HepG2 (cell line): ENCODE results near the gene NTPCR. TPM values are rescaled to one million over a fixed set of nuclear protein-coding genes. Genes with fewer than 3 reads are reported as not detected.

Source experiments
- ATAC-seq: fragments of 200-7000 bp; cut with Tn5 transposase; 3 replicates; pipeline ENCODE4 v1.9.1; 2020; ENCODE audit warnings: mild to moderate bottlenecking, moderate library complexity
- BruUV-seq: library from RNA; stranded (reverse); fragments of 400-500 nt; replicated peaks from 2 replicates; lab custom pipeline; 2021; lab: Mats Ljungman, UMichigan
- CTCF ChIA-PET: fragments of 300-600 bp; formaldehyde crosslinking; extraction: SDS; loops from one replicate; lab custom pipeline; 2021; ENCODE audit warnings: low total read pairs, inconsistent platforms, low intra/inter-chr PET ratio; lab: Yijun Ruan, JAX
- POLR2A ChIA-PET: fragments of 350-600 bp; sonication (Branson Sonifier 250); formaldehyde crosslinking; loops from one replicate; lab custom pipeline; 2020; ENCODE audit warnings: antibody characterized with exemption, inconsistent platforms; lab: Yijun Ruan, JAX
- DNase-seq: peaks from one replicate; pipeline ENCODE4 v3.0.0-alpha.2; 2015; ENCODE audit warnings: low spot score
- FAIRE-seq: peaks from 3 replicates; lab custom pipeline; 2011; peaks lifted over from hg19 to GRCh38; lab: Jason Lieb, UNC
- H2AFZ ChIP-seq: one replicate; pipeline ENCODE4 v1.6.1; 2011; ENCODE audit warnings: low read length, inconsistent platforms
- H3K27ac ChIP-seq: fragments of 300-600 bp; 3 replicates; pipeline ENCODE4 v1.8.0; 2011; ENCODE audit warnings: mixed run types, mild to moderate bottlenecking, mixed read lengths, low read length, inconsistent platforms; ENCODE audit not compliant: insufficient read depth; ENCODE audit errors: extremely low read length
- H3K27me3 ChIP-seq, 2 experiments: fragments of 200-600 bp in 1 of 2; 2 replicates in 1 of 2; 3 replicates in 1 of 2; pipeline versions ENCODE4 v1.6.0 to v1.8.0; 2011; ENCODE audit warnings: low read length in 2 of 2, mild to moderate bottlenecking in 2 of 2, moderate library complexity in 2 of 2, inconsistent platforms in 1 of 2; ENCODE audit not compliant: insufficient read depth in 2 of 2, control insufficient read depth in 1 of 2
- H3K36me3 ChIP-seq, 2 experiments: fragments of 200-600 bp in 1 of 2; replicated peaks in 1 of 2; 2 replicates in 1 of 2; 3 replicates in 1 of 2; pipeline versions ENCODE4 v1.5.1 to v1.8.0; 2011; ENCODE audit warnings: low read length in 2 of 2, inconsistent platforms in 1 of 2; ENCODE audit not compliant: insufficient read depth in 2 of 2, control insufficient read depth in 1 of 2
- H3K4me1 ChIP-seq: 2 replicates; pipeline ENCODE4 v1.5.1; 2012; ENCODE audit warnings: low read length, inconsistent platforms; ENCODE audit not compliant: insufficient read depth
- H3K4me2 ChIP-seq: 2 replicates; pipeline ENCODE4 v1.6.0; 2011; ENCODE audit warnings: low read depth, low read length, inconsistent platforms
- H3K4me3 ChIP-seq, 3 experiments: fragments of 200-600 bp in 1 of 3; sonication (generic), shearing (Covaris generic) in 1 of 3; replicated peaks in 1 of 3; 2 replicates each; pipeline ENCODE4 v1.5.1; 2011 to 2016; ENCODE audit warnings: low read length in 3 of 3, inconsistent platforms in 2 of 3, low read depth in 2 of 3, mild to moderate bottlenecking in 2 of 3, control low read depth in 1 of 3, mixed read lengths in 1 of 3; ENCODE audit not compliant: insufficient read depth in 1 of 3
- H3K79me2 ChIP-seq: one replicate; pipeline ENCODE4 v1.6.1; 2011; ENCODE audit warnings: low read length, inconsistent platforms; ENCODE audit not compliant: insufficient read depth
- H3K9ac ChIP-seq: 2 replicates; pipeline ENCODE4 v1.6.0; 2011; ENCODE audit warnings: mild to moderate bottlenecking, low read depth, low read length, inconsistent platforms; ENCODE audit not compliant: insufficient read depth
- H3K9me3 ChIP-seq: 2 replicates; pipeline ENCODE4 v1.5.1; 2012; ENCODE audit warnings: mild to moderate bottlenecking, low read length
- H4K20me1 ChIP-seq: 2 replicates; pipeline ENCODE4 v1.6.0; 2011; ENCODE audit warnings: inconsistent platforms, mild to moderate bottlenecking, low read length, moderate library complexity; ENCODE audit not compliant: insufficient read depth
- GMEB1 ChIP-seq: sonication (generic); formaldehyde crosslinking; IDR thresholded peaks from 2 replicates; pipeline ENCODE4 v1.5.1; 2020; ENCODE audit warnings: missing genetic modification reagents, mild to moderate bottlenecking, borderline replicate concordance
- KMT2B ChIP-seq: IDR thresholded peaks from 2 replicates; pipeline ENCODE4 v1.6.1; 2016; ENCODE audit warnings: missing genetic modification reagents, missing compliant biosample characterization
- MLLT10 ChIP-seq: sonication (generic); formaldehyde crosslinking; IDR thresholded peaks from 2 replicates; pipeline ENCODE4 v1.4.0; 2020; ENCODE audit warnings: missing genetic modification reagents
- NBN ChIP-seq: fragments of 450-650 bp; conservative IDR thresholded peaks from 2 replicates; pipeline ENCODE4 v1.6.1; 2017
- NFE2L2 ChIP-seq: fragments of 150-350 bp; IDR thresholded peaks from 2 replicates; pipeline ENCODE4 v1.6.1; 2014; ENCODE audit warnings: low read length
- PAWR ChIP-seq: sonication (generic); formaldehyde crosslinking; IDR thresholded peaks from 2 replicates; pipeline ENCODE4 v1.4.0; 2020; ENCODE audit warnings: missing genetic modification reagents, mild to moderate bottlenecking, borderline replicate concordance
- PAX8 ChIP-seq: sonication (generic); formaldehyde crosslinking; IDR thresholded peaks from 2 replicates; pipeline ENCODE4 v1.8.0; 2022; ENCODE audit warnings: mild to moderate bottlenecking, missing genetic modification reagents, borderline replicate concordance
- PTBP1 ChIP-seq: fragments of 200-400 bp; formaldehyde crosslinking; IDR thresholded peaks from 2 replicates; pipeline ENCODE4 v1.6.1; 2018; ENCODE audit warnings: low read length, low read depth; ENCODE audit not compliant: poor library complexity, severe bottlenecking
- RELA ChIP-seq: sonication (generic); formaldehyde crosslinking; IDR thresholded peaks from 2 replicates; pipeline ENCODE4 v1.4.0; 2020; ENCODE audit warnings: missing genetic modification reagents
- SRSF1 ChIP-seq: fragments of 200-400 bp; formaldehyde crosslinking; optimal IDR thresholded peaks from 2 replicates; pipeline ENCODE3; 2017; ENCODE audit warnings: mild to moderate bottlenecking, low read depth, low read length, moderate library complexity
- ZNF232 ChIP-seq: sonication (generic); formaldehyde crosslinking; IDR thresholded peaks from 2 replicates; pipeline ENCODE4 v1.4.0; 2020; ENCODE audit warnings: missing genetic modification reagents, borderline replicate concordance
- ZNF615 ChIP-seq: sonication (generic); formaldehyde crosslinking; IDR thresholded peaks from 2 replicates; pipeline ENCODE4 v1.5.0; 2020; ENCODE audit warnings: mild to moderate bottlenecking, missing genetic modification reagents, borderline replicate concordance
- ZNF639 ChIP-seq: conservative IDR thresholded peaks from 2 replicates; pipeline ENCODE4 v1.6.1; 2018; ENCODE audit warnings: missing genetic modification reagents
- ZNF746 ChIP-seq: sonication (generic); formaldehyde crosslinking; IDR thresholded peaks from 2 replicates; pipeline ENCODE4 v1.8.0; 2022; ENCODE audit warnings: mild to moderate bottlenecking, missing genetic modification reagents
- ZNF775 ChIP-seq: sonication (generic); formaldehyde crosslinking; IDR thresholded peaks from 2 replicates; pipeline ENCODE4 v1.4.0; 2020; ENCODE audit warnings: missing genetic modification reagents, mild to moderate bottlenecking, moderate library complexity, borderline replicate concordance
- whole genome bisulfite sequencing: methylation state at CpG from one replicate; pipeline ENCODE4 v1.1.6; 2017; ENCODE audit warnings: low lambda C conversion rate; 5-methylcytosine and 5-hydroxymethylcytosine counted together
- in situ Hi-C: cut with HindIII; loops from 2 replicates; pipeline ENCODE4 v1.10.0; 2017; ENCODE audit warnings: low pct_unique_long_range_greater_than_20kb; ENCODE audit not compliant: extremely low pct_ligation_motif_present
- intact Hi-C: fragments of 100-400 bp; cut with micrococcal nuclease; formaldehyde crosslinking; loops from one replicate; pipeline ENCODE4 v1.10.0; 2022; ENCODE audit not compliant: unreplicated experiment
- polyA plus RNA-seq, 8 experiments: library from polyadenylated mRNA; depleted of rRNA in 3 of 8; stranded (reverse) in 7 of 8; unstranded in 1 of 8; fragments of >200 nt; fragmentation: Illumina TruSeq in 4 of 8; extraction: Trizol in 4 of 8; gene quantifications; 2 replicates each; pipeline versions ENCODE4 v1.2.1 to v1.2.3, GENCODE V29; 2011 to 2016; ENCODE audit warnings: low read depth in 4 of 8, missing spikeins in 1 of 8, mixed read lengths in 1 of 8; ENCODE audit not compliant: insufficient read depth in 1 of 8
- total RNA-seq, 5 experiments: library from RNA; depleted of rRNA; stranded (reverse); fragments of >200 nt; fragmentation: Illumina TruSeq; extraction: Trizol; gene quantifications; 2 replicates each; pipeline ENCODE4 v1.2.3, GENCODE V29; 2016; ENCODE audit warnings: low read depth in 1 of 5
- TF ChIP-seq, protein P1 (sequence below): IDR thresholded peaks from 2 replicates; pipeline ENCODE4 v1.6.1; 2016

The NTPCR gene
- total and polyA plus RNA-seq, 2 of the 13 experiments (the other 11 are each of a cell fraction or from before 2014, with no cell fraction given): 11.7 to 47.0 TPM

GRCh38 chr1:233005156-233005555 is 54.7 kb downstream of the NTPCR start:
- Histone ChIP-seq H3K27me3 (peaks cover 0 to 8% of the 10 kb centered on the region in 2 experiments; a peak in 2 of 5 replicates), H3K9ac (no peak overlapping the region), H3K9me3 (no peaks in the 10 kb centered on the region), H3K4me2 (no peak overlapping the region), H2AFZ (no peak overlapping the region), H3K4me3 (no peak overlapping the region), H3K79me2 (no peaks in the 10 kb centered on the region), H3K4me1 (no peaks in the 10 kb centered on the region), H3K27ac (no peak overlapping the region), H3K36me3 (no peaks in the 10 kb centered on the region), H4K20me1 (no peaks in the 10 kb centered on the region)
- BruUV-seq: no TSS peak
- TF ChIP-seq, protein P1, sequence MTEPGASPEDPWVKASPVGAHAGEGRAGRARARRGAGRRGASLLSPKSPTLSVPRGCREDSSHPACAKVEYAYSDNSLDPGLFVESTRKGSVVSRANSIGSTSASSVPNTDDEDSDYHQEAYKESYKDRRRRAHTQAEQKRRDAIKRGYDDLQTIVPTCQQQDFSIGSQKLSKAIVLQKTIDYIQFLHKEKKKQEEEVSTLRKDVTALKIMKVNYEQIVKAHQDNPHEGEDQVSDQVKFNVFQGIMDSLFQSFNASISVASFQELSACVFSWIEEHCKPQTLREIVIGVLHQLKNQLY (CRISPR knock-in tag): no peak
- 37% methylated on average over 3 of the region's 5 CpGs for WGBS
- ChIA-PET CTCF (no interaction called here), POLR2A (no interaction called here)
- in situ Hi-C loops: no loop called here
- intact Hi-C loops: no loop called here
- FAIRE-seq (no peak), DNase-seq (no peak), ATAC-seq (no peak)

GRCh38 chr1:233005703-233006102 is 55.3 kb downstream of the NTPCR start:
- CTCF ChIA-PET: no interaction called here
- FAIRE-seq: no peak
- Histone ChIP-seq H3K27me3 (peaks cover 0 to 8% of the 10 kb centered on the region in 2 experiments; a peak in 2 of 5 replicates), H3K79me2 (no peaks in the 10 kb centered on the region), H2AFZ (no peak overlapping the region), H4K20me1 (no peaks in the 10 kb centered on the region), H3K27ac (no peak overlapping the region), H3K9me3 (no peaks in the 10 kb centered on the region), H3K36me3 (no peaks in the 10 kb centered on the region), H3K9ac (no peak overlapping the region), H3K4me1 (no peaks in the 10 kb centered on the region), H3K4me2 (no peak overlapping the region), H3K4me3 (no peak overlapping the region)
- no TSS peak for BruUV-seq
- 19% methylated on average over 6 of the region's 8 CpGs for WGBS
- POLR2A ChIA-PET: no interaction called here
- in situ Hi-C loops: no loop called here
- intact Hi-C loops: no loop called here
- no peak for DNase-seq
- ATAC-seq: no peak
- TF ChIP-seq GMEB1 (CRISPR knock-in tag): no peak
- TF ChIP-seq ZNF746: no peak
- TF ChIP-seq ZNF775 (CRISPR knock-in tag): no peak
- TF ChIP-seq MLLT10 (CRISPR knock-in tag): no peak
- no peak for TF ChIP-seq NBN
- no peak for TF ChIP-seq NFE2L2
- no peak for TF ChIP-seq RELA (CRISPR knock-in tag)
- TF ChIP-seq SRSF1: no peak
- TF ChIP-seq ZNF639 (CRISPR knock-in tag): no peak
- TF ChIP-seq KMT2B (CRISPR knock-in tag): no peak
- TF ChIP-seq PAX8 (CRISPR knock-in tag): no peak
- no peak for TF ChIP-seq ZNF615 (CRISPR knock-in tag)
- TF ChIP-seq PAWR (CRISPR knock-in tag): no peak
- no peak for TF ChIP-seq ZNF232 (CRISPR knock-in tag)
- no peak for TF ChIP-seq PTBP1
